ENCODE measurements around the gene CCDC90B. TPM values are rescaled to one million over a fixed set of nuclear protein-coding genes. Genes with fewer than 3 reads are reported as not detected.

Gene CCDC90B
- total RNA-seq, 1 donor from 2014 or later = 58.5 TPM

DNA sequence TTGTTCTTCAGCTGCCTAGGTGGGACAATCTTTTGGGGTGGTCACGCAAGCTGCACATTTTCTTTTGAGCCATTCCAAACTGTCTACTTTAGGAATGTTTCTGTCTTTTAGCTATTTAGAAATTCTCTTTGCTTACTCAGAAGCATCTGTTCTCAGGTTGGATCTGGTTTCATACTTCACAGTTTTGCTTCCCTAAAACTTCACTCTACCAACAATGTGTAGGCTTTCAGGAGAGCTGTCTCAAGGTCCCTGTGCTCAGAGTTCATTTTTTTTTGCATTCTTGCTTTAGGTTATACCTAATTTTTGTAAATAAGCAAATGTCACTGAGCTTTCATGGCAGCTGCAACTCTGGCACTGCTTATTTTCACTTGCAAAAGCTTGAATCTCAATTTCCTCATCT lies 36.7 kb downstream of the CCDC90B start:
- H3K9me3 ChIP-seq (ENCODE audit: control insufficient read depth in 3 of 3, low read length in 3 of 3) = no peaks in the 10 kb centered on the region
- H3K27ac ChIP-seq (ENCODE audit: low read depth, low read length) = no peak overlapping the region
- no peak overlapping the region for H3K4me3 ChIP-seq (ENCODE audit: low read length in 3 of 3)
- H3K27me3 ChIP-seq (ENCODE audit: control insufficient read depth in 3 of 3, insufficient read depth in 3 of 3, low read length in 3 of 3) = no peaks in the 10 kb centered on the region
- H3K36me3 ChIP-seq (ENCODE audit: control insufficient read depth in 3 of 3, insufficient read depth in 3 of 3, low read length in 3 of 3) = peaks cover 0 to 3% (median 0%) of the 10 kb centered on the region in 3 donors
- no peak overlapping the region for H3K9ac ChIP-seq (ENCODE audit: low read depth in 1 of 3, low read length in 3 of 3)
- no peaks in the 10 kb centered on the region for H3K4me1 ChIP-seq (ENCODE audit: control insufficient read depth in 3 of 3, insufficient read depth in 3 of 3, low read length in 3 of 3)

DNA sequence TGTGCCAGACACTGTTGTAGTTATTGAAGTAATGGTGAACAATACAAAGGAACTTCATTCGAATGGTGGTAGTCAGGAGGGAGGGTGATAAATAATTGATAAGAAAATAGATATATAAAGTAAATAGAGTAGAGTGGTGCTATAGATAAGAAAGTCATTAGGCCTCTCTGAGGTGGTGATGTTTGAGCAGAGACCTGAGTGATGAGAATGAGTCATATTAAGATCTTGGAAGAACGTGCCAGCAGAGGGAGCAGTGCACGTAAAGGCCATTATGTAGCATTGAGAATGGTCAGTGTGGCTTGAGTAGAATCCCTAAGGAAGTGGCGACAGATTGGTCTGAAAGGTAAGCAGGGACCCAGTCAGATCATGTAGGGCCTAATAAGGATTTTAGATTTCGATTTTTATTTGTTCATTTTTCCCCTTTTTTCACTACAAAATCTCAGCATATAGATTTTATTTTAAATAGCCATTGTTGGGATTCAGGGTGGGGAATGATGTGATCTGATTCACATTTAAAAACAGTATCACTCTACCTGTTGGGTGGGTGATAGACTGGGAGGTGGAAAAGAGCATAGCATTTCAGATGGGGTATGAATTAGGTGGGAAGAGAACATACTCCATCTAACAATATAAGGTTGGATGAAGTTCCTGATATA lies 44.7 kb downstream of the CCDC90B start:
- Histone ChIP-seq H3K4me3 (ENCODE audit: low read length in 3 of 3) (no peak overlapping the region), H3K4me1 (ENCODE audit: control insufficient read depth in 3 of 3, insufficient read depth in 3 of 3, low read length in 3 of 3) (no peaks in the 10 kb centered on the region), H3K27ac (ENCODE audit: low read depth, low read length) (no peak overlapping the region), H3K36me3 (ENCODE audit: control insufficient read depth in 3 of 3, insufficient read depth in 3 of 3, low read length in 3 of 3) (peaks cover 0 to 3% (median 0%) of the 10 kb centered on the region in 3 donors), H3K27me3 (ENCODE audit: control insufficient read depth in 3 of 3, insufficient read depth in 3 of 3, low read length in 3 of 3) (no peaks in the 10 kb centered on the region), H3K9me3 (ENCODE audit: control insufficient read depth in 3 of 3, low read length in 3 of 3) (no peaks in the 10 kb centered on the region), H3K9ac (ENCODE audit: low read depth in 1 of 3, low read length in 3 of 3) (no peak overlapping the region)

DNA sequence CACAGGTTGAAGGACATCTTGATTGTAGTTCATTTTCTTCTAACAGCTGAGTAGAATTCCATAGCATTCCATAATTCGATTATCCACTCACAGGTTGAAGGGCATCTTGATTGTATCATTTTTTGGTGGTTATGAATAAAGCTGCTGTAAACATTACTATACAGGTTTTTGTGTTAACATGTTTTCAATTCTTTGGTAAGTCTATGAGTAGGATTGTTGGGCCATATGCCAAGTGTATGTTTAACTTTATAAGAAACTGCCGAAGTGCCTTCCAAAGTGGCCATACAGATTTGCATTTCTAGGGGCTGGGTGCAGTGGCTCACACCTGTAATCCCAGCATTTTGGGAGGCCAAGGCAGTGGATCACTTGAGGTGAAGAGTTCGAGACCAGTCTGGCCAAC lies 48.1 kb downstream of the CCDC90B start:
- H3K36me3 ChIP-seq (ENCODE audit: control insufficient read depth in 3 of 3, insufficient read depth in 3 of 3, low read length in 3 of 3) = no peaks in the 10 kb centered on the region
- H3K4me3 ChIP-seq (ENCODE audit: low read length in 3 of 3) = no peak overlapping the region
- H3K9me3 ChIP-seq (ENCODE audit: control insufficient read depth in 3 of 3, low read length in 3 of 3) = no peaks in the 10 kb centered on the region
- no peaks in the 10 kb centered on the region for H3K4me1 ChIP-seq (ENCODE audit: control insufficient read depth in 3 of 3, insufficient read depth in 3 of 3, low read length in 3 of 3)
- no peak overlapping the region for H3K9ac ChIP-seq (ENCODE audit: low read depth in 1 of 3, low read length in 3 of 3)
- no peaks in the 10 kb centered on the region for H3K27me3 ChIP-seq (ENCODE audit: control insufficient read depth in 3 of 3, insufficient read depth in 3 of 3, low read length in 3 of 3)
- no peak overlapping the region for H3K27ac ChIP-seq (ENCODE audit: low read depth, low read length)

DNA sequence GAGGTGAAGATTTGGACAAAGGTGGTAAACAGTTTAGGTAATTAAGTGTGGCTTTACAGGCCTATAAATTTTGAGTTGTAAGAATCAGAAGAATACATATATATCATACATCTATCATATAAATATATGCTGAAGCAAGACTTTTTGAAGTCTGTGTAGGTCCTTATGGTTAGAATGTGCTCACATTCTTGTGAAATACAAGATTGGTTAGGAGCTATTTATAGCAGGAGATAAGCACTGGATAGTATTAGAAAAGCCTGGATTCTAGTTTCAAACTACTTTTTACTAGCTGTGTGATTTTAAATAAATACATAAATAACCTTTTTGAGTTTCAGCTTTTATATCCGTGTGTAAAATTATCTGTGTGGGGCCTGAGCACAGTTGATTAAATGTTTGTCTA lies 50.3 kb downstream of the CCDC90B start:
- Histone ChIP-seq H3K9me3 (ENCODE audit: control insufficient read depth in 3 of 3, low read length in 3 of 3) (no peaks in the 10 kb centered on the region), H3K27me3 (ENCODE audit: control insufficient read depth in 3 of 3, insufficient read depth in 3 of 3, low read length in 3 of 3) (no peaks in the 10 kb centered on the region), H3K27ac (ENCODE audit: low read depth, low read length) (no peak overlapping the region), H3K36me3 (ENCODE audit: control insufficient read depth in 3 of 3, insufficient read depth in 3 of 3, low read length in 3 of 3) (no peaks in the 10 kb centered on the region), H3K4me1 (ENCODE audit: control insufficient read depth in 3 of 3, insufficient read depth in 3 of 3, low read length in 3 of 3) (no peaks in the 10 kb centered on the region), H3K4me3 (ENCODE audit: low read length in 3 of 3) (no peak overlapping the region), H3K9ac (ENCODE audit: low read depth in 1 of 3, low read length in 3 of 3) (no peak overlapping the region)

DNA sequence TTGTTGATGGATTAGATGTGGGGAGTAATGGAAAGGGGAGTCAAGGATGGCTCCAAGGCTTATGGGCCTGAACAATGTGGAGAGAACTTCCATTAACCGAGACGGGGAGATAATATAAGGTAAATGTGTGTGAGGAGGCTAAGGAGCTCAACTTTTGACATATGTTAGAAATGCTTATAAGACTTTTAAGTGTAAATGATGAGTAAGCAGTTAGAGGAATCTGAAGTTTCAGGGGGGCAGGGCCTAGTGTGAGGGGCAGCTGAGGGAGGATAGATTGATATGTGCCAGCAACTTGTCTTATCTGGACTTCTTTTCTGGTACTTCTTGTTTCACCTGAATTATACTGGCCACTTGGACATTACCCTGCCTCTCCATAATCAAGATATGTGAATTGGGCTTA lies 62.7 kb downstream of the CCDC90B start:
- Histone ChIP-seq H3K4me3 (ENCODE audit: low read length in 3 of 3) (no peak overlapping the region), H3K9ac (ENCODE audit: low read depth in 1 of 3, low read length in 3 of 3) (no peak overlapping the region), H3K27me3 (ENCODE audit: control insufficient read depth in 3 of 3, insufficient read depth in 3 of 3, low read length in 3 of 3) (no peaks in the 10 kb centered on the region), H3K4me1 (ENCODE audit: control insufficient read depth in 3 of 3, insufficient read depth in 3 of 3, low read length in 3 of 3) (no peaks in the 10 kb centered on the region), H3K36me3 (ENCODE audit: control insufficient read depth in 3 of 3, insufficient read depth in 3 of 3, low read length in 3 of 3) (no peaks in the 10 kb centered on the region), H3K27ac (ENCODE audit: low read depth, low read length) (no peak overlapping the region), H3K9me3 (ENCODE audit: control insufficient read depth in 3 of 3, low read length in 3 of 3) (no peaks in the 10 kb centered on the region)

DNA sequence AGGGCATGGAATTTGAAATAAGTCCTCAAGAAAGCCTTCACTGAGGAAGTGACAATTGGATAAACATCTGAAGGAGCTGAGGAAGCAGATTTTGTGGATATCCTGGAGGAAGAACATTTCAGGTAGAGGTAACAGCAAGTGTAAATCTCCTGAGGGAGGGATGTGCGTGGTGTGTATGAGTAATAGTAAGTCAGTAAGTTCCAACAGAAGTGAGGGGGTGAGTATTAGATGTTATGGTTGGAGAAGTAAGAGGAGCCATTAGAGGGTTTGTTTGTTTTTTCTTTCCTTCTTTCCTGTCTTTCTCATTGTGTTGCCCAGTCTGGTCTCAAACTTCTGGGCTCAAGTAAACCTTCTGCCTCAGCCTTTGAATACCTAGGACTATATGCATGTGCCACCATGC lies 63.7 kb downstream of the CCDC90B start:
- Histone ChIP-seq H3K9ac (ENCODE audit: low read depth in 1 of 3, low read length in 3 of 3) (no peak overlapping the region), H3K4me3 (ENCODE audit: low read length in 3 of 3) (no peak overlapping the region), H3K36me3 (ENCODE audit: control insufficient read depth in 3 of 3, insufficient read depth in 3 of 3, low read length in 3 of 3) (no peaks in the 10 kb centered on the region), H3K4me1 (ENCODE audit: control insufficient read depth in 3 of 3, insufficient read depth in 3 of 3, low read length in 3 of 3) (no peaks in the 10 kb centered on the region), H3K27ac (ENCODE audit: low read depth, low read length) (no peak overlapping the region), H3K9me3 (ENCODE audit: control insufficient read depth in 3 of 3, low read length in 3 of 3) (no peaks in the 10 kb centered on the region), H3K27me3 (ENCODE audit: control insufficient read depth in 3 of 3, insufficient read depth in 3 of 3, low read length in 3 of 3) (no peaks in the 10 kb centered on the region)

DNA sequence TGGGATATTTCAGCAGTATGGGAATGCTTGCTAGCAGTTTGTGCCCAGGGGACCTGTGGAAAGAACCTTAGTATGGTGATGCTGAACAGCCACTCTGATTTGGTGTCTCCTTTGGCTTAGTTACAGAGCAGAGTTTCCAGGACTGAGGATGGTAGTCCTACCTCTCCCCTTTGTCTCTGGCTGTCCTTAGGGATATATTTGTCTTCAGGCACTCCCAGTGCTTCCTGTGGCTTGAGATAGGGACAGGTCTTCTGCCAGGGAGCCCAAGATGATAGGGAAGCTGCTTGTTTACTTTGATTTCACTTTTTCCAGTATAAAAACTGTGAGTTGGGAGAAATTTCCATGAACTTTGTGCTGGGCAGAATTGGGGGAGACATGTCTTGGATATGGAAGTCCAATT lies 64.5 kb downstream of the CCDC90B start:
- H3K27me3 ChIP-seq (ENCODE audit: control insufficient read depth in 3 of 3, insufficient read depth in 3 of 3, low read length in 3 of 3) = no peaks in the 10 kb centered on the region
- H3K9me3 ChIP-seq (ENCODE audit: control insufficient read depth in 3 of 3, low read length in 3 of 3) = no peaks in the 10 kb centered on the region
- no peak overlapping the region for H3K4me3 ChIP-seq (ENCODE audit: low read length in 3 of 3)
- no peak overlapping the region for H3K9ac ChIP-seq (ENCODE audit: low read depth in 1 of 3, low read length in 3 of 3)
- no peaks in the 10 kb centered on the region for H3K36me3 ChIP-seq (ENCODE audit: control insufficient read depth in 3 of 3, insufficient read depth in 3 of 3, low read length in 3 of 3)
- no peaks in the 10 kb centered on the region for H3K4me1 ChIP-seq (ENCODE audit: control insufficient read depth in 3 of 3, insufficient read depth in 3 of 3, low read length in 3 of 3)
- H3K27ac ChIP-seq (ENCODE audit: low read depth, low read length) = no peak overlapping the region

DNA sequence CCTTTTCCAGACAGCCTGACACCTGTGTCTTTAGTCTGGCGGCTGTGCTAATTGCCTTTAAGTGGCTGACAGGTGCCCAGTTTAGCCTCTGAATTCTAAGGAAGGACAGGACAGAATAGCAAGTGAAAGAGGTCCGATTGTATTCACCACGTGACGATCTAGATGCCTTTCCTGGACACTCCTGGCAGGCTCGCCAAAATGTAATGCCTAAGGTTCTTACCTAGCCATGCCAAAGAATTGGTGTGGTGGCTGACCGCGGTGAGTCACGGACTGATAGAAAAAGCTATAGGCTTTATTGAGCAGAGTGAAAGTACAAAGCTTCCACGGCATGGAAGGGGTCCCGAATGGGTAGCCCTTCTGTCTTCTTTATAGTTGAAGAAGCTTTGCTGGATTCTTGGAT lies 65.9 kb downstream of the CCDC90B start:
- Histone ChIP-seq H3K9me3 (ENCODE audit: control insufficient read depth in 3 of 3, low read length in 3 of 3) (no peaks in the 10 kb centered on the region), H3K4me1 (ENCODE audit: control insufficient read depth in 3 of 3, insufficient read depth in 3 of 3, low read length in 3 of 3) (no peaks in the 10 kb centered on the region), H3K4me3 (ENCODE audit: low read length in 3 of 3) (no peak overlapping the region), H3K9ac (ENCODE audit: low read depth in 1 of 3, low read length in 3 of 3) (no peak overlapping the region), H3K36me3 (ENCODE audit: control insufficient read depth in 3 of 3, insufficient read depth in 3 of 3, low read length in 3 of 3) (no peaks in the 10 kb centered on the region), H3K27me3 (ENCODE audit: control insufficient read depth in 3 of 3, insufficient read depth in 3 of 3, low read length in 3 of 3) (no peaks in the 10 kb centered on the region), H3K27ac (ENCODE audit: low read depth, low read length) (no peak overlapping the region)

DNA sequence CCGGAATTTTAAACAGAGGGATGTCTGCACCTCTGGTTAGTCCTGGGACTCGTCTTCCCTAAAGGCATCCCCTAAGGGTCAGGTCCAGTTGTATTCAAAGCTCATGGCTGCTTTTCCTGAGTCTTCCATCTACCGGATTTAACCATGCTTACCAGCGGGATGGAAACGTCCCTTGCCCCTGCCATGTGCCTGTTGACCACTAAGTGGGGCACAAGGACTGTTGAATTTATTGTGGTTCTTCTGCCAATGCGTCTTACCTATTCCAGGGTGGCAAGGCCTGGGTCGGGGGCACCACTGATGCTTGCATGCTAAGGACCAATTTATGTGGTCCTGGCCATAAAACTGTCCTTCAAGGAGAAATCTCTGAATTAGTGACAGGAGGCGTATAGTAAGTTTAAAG lies 67.1 kb downstream of the CCDC90B start:
- Histone ChIP-seq H3K36me3 (ENCODE audit: control insufficient read depth in 3 of 3, insufficient read depth in 3 of 3, low read length in 3 of 3) (no peaks in the 10 kb centered on the region), H3K27me3 (ENCODE audit: control insufficient read depth in 3 of 3, insufficient read depth in 3 of 3, low read length in 3 of 3) (no peaks in the 10 kb centered on the region), H3K4me3 (ENCODE audit: low read length in 3 of 3) (no peak overlapping the region), H3K4me1 (ENCODE audit: control insufficient read depth in 3 of 3, insufficient read depth in 3 of 3, low read length in 3 of 3) (no peaks in the 10 kb centered on the region), H3K27ac (ENCODE audit: low read depth, low read length) (no peak overlapping the region), H3K9ac (ENCODE audit: low read depth in 1 of 3, low read length in 3 of 3) (no peak overlapping the region), H3K9me3 (ENCODE audit: control insufficient read depth in 3 of 3, low read length in 3 of 3) (no peaks in the 10 kb centered on the region)
